ENCODE measurements around the gene CNTNAP2.

GRCh38 chr7:148214101-148214500 is 2097.5 kb downstream of the CNTNAP2 start:
- TF ChIP-seq ZNF274 (IDR thresholded peaks at IDR 0.05; ENCODE audit: low read depth, low read length) (no peak), YY1 (IDR thresholded peaks at IDR 0.05; ENCODE audit: insufficient read depth, insufficient read length) (no peak), SUZ12 (IDR thresholded peaks at IDR 0.05; ENCODE audit: extremely low read depth, insufficient read depth, insufficient read length) (no peak)
